Stomach smooth muscle (tissue), 2 donors: ENCODE results near the gene MYPN.
"Not testable (repeated sequence)": the region's sequence is repeated elsewhere in the genome, so short reads cannot be mapped to it uniquely, and the experiment has no call there.

ENCODE experiments used
- H3K27ac ChIP-seq: one replicate; pipeline ENCODE4 v1.7.0; 2013; ENCODE audit warnings: mild to moderate bottlenecking, low read length, inconsistent platforms
- H3K27me3 ChIP-seq, 2 donors: one replicate each; pipeline ENCODE4 v1.7.0; 2013; ENCODE audit warnings: low read length in 2 of 2; ENCODE audit not compliant: insufficient read depth in 2 of 2, control insufficient read depth in 1 of 2
- H3K36me3 ChIP-seq, 2 donors: one replicate each; pipeline ENCODE4 v1.7.0; 2013; ENCODE audit warnings: low read length in 2 of 2; ENCODE audit not compliant: control insufficient read depth in 2 of 2, insufficient read depth in 2 of 2
- H3K4me1 ChIP-seq: one replicate; pipeline ENCODE4 v1.7.0; 2013; ENCODE audit warnings: low read length; ENCODE audit not compliant: control insufficient read depth, insufficient read depth
- H3K4me3 ChIP-seq, 2 donors: one replicate each; pipeline ENCODE4 v1.7.0; 2013; ENCODE audit warnings: low read length in 2 of 2
- H3K9ac ChIP-seq, 2 donors: one replicate each; pipeline ENCODE4 v1.7.0; 2013; ENCODE audit warnings: low read length in 2 of 2, mild to moderate bottlenecking in 1 of 2
- H3K9me3 ChIP-seq, 2 donors: one replicate each; pipeline ENCODE4 v1.7.0; 2013; ENCODE audit warnings: low read length in 2 of 2; ENCODE audit not compliant: control insufficient read depth in 2 of 2
- donor health status: healthy.
- donor health status: Pancreatic carcinoma.

The MYPN gene

DNA sequence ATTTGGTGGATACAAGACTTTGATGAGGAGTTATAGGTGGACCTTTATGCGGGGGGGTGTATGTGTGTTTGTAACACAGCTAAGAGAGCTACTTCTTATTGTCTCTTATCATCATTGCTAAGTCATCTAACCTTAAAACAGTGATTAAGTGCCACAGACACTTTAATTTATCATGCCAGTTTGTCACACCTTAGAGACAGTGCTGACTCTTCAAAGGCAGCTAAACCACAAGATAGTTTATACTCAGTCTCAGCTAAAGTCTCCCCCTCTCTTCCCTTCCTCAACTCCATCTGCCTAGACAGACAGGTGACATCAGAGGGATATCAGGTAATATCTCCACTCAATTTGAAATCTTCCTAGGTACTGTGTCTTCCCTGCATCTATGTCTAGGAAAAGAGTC lies 42.2 kb downstream of the MYPN start:
- Histone ChIP-seq H3K27me3 (no peaks in the 10 kb centered on the region), H3K9me3 (no peaks in the 10 kb centered on the region), H3K36me3 (no peaks in the 10 kb centered on the region), H3K4me3 (no peak overlapping the region), H3K27ac (no peak overlapping the region), H3K4me1 (peaks cover 11% of the 10 kb centered on the region), H3K9ac (no peak overlapping the region)

DNA sequence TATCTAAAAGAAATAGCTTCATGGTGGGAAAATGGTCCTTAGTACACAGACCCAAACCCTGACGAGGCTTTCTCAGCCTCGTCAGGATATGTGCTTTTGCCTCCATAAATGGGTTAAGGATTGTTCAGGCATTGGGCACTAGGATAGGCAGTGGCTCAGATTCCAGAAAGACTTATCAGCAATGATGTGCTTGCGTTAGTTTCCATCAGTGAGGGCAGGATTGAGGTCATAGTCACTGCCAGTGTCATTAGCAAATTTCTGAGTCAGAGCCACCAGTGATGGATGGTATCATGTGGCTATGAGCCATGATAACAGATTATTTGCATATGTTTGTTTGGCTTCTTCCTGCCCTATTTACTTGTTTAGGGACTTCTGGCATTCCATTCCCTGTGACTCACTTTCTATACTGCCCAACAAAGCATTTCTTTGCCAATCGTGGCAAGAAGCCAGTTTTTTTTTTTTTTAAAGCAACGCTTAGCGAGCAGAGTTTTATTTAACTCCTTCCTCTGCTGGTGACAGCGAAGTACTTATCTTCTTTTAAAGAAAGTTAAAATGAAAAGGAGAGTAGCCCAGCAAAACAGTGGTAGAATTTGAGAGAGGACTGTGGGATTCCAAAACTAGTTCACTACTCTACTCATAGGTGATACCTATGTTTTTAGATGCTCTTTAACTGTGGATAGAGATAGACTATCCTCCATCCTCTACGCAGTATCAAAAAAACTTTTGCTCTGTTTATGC lies 44.4 kb downstream of the MYPN start:
- H3K27me3 ChIP-seq, result no peaks in the 10 kb centered on the region
- no peak overlapping the region for H3K27ac ChIP-seq
- no peaks in the 10 kb centered on the region for H3K9me3 ChIP-seq
- no peaks in the 10 kb centered on the region for H3K36me3 ChIP-seq
- H3K4me1 ChIP-seq, result peaks cover 11% of the 10 kb centered on the region
- no peak overlapping the region for H3K4me3 ChIP-seq
- H3K9ac ChIP-seq, result peak overlapping the region in 1 of 2 donors; percentile 13

GRCh38 chr10:68154211-68154497 lies 44.9 kb downstream of the MYPN start:
- no peaks in the 10 kb centered on the region for H3K27me3 ChIP-seq
- no peaks in the 10 kb centered on the region for H3K9me3 ChIP-seq
- peaks cover 11% of the 10 kb centered on the region for H3K4me1 ChIP-seq
- H3K4me3 ChIP-seq, result no peak overlapping the region
- no peaks in the 10 kb centered on the region for H3K36me3 ChIP-seq
- H3K9ac ChIP-seq, result peak overlapping the region in 1 of 2 donors; percentile 21
- H3K27ac ChIP-seq, result no peak overlapping the region

DNA sequence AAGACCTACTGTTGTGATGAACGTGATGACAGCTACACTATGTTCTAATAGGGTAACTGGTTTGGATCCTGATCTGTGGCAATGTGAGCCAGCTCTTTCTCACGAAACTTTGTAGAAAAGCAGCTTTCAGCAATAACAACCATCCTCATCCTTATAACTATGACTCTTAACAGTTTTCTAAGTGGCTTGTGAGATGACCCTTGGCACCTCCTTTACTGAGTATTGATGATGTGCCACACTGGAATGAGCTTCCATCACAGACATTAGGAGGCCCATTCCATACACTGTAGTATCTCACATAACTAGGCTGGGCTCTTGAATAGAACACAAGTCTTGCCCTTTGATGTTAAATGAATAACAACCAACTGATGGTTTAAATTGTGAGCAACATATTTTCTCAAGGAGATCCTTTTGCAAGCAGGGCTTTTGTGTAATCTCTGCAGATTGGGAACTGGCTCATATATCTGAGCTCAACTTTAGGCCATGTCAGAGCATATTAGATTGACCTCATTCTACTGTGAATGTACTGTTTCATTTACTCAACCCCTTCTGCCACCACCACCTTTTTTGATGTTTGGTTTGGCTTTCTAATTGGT lies 46.4 kb downstream of the MYPN start:
- H3K4me1 ChIP-seq, result peaks cover 11% of the 10 kb centered on the region
- H3K27me3 ChIP-seq, result no peaks in the 10 kb centered on the region
- no peaks in the 10 kb centered on the region for H3K36me3 ChIP-seq
- H3K9ac ChIP-seq, result no peak overlapping the region
- no peak overlapping the region for H3K27ac ChIP-seq
- no peaks in the 10 kb centered on the region for H3K9me3 ChIP-seq
- no peak overlapping the region for H3K4me3 ChIP-seq

GRCh38 chr10:68156373-68157185 lies 47.3 kb downstream of the MYPN start:
- Histone ChIP-seq H3K4me3 (no peak overlapping the region), H3K36me3 (no peaks in the 10 kb centered on the region), H3K9me3 (no peaks in the 10 kb centered on the region), H3K4me1 (peaks cover 11% of the 10 kb centered on the region), H3K27ac (no peak overlapping the region), H3K9ac (no peak overlapping the region), H3K27me3 (no peaks in the 10 kb centered on the region)

- not testable (repeated sequence) for H3K9me3 ChIP-seq, H3K27me3 ChIP-seq, H3K9ac ChIP-seq, H3K27ac ChIP-seq, H3K36me3 ChIP-seq, H3K4me3 ChIP-seq
- H3K4me1 ChIP-seq, result peaks cover 11% of the 10 kb centered on the region
These were observed 48.2 kb downstream of the MYPN start for GRCh38 chr10:68157522-68157921.

GRCh38 chr10:68158031-68158430 lies 48.7 kb downstream of the MYPN start:
- no peak overlapping the region for H3K27ac ChIP-seq
- H3K4me1 ChIP-seq, result peaks cover 11% of the 10 kb centered on the region
- no peaks in the 10 kb centered on the region for H3K36me3 ChIP-seq

GRCh38 chr10:68163735-68164134 lies 54.4 kb downstream of the MYPN start:
- Histone ChIP-seq H3K9ac (no peak overlapping the region), H3K36me3 (no peaks in the 10 kb centered on the region), H3K27ac (no peak overlapping the region)

More at GRCh38 chr10:68158031-68158430, 48.7 kb downstream of the MYPN start:
- Histone ChIP-seq H3K4me3 (no peak overlapping the region), H3K27me3 (no peaks in the 10 kb centered on the region), H3K9me3 (no peaks in the 10 kb centered on the region), H3K9ac (no peak overlapping the region)

DNA sequence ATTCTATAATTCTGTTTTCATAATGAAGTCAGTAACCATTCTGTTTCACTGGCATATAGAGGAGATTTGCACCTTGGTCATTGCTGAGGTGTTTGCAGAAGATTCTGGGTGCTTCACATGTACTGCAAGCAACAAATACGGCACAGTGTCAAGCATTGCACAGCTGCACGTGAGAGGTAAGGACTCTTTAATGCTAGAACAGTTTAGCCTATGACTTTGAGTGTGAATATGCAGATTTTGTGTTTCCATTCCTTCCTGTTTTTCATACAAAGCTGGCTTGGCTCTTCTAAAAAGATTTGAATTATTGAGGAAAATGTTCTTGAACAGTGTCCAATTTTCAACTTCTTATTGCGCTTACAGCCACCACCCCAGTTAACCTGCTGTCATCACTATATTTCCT lies 56.4 kb downstream of the MYPN start:
- Histone ChIP-seq H3K4me1 (no peaks in the 10 kb centered on the region), H3K27me3 (no peaks in the 10 kb centered on the region), H3K27ac (no peak overlapping the region), H3K9ac (no peak overlapping the region), H3K9me3 (no peaks in the 10 kb centered on the region), H3K36me3 (no peaks in the 10 kb centered on the region), H3K4me3 (no peak overlapping the region)

More at GRCh38 chr10:68163735-68164134, 54.4 kb downstream of the MYPN start:
- Histone ChIP-seq H3K27me3 (no peaks in the 10 kb centered on the region), H3K9me3 (no peaks in the 10 kb centered on the region), H3K4me1 (no peaks in the 10 kb centered on the region), H3K4me3 (no peak overlapping the region)

DNA sequence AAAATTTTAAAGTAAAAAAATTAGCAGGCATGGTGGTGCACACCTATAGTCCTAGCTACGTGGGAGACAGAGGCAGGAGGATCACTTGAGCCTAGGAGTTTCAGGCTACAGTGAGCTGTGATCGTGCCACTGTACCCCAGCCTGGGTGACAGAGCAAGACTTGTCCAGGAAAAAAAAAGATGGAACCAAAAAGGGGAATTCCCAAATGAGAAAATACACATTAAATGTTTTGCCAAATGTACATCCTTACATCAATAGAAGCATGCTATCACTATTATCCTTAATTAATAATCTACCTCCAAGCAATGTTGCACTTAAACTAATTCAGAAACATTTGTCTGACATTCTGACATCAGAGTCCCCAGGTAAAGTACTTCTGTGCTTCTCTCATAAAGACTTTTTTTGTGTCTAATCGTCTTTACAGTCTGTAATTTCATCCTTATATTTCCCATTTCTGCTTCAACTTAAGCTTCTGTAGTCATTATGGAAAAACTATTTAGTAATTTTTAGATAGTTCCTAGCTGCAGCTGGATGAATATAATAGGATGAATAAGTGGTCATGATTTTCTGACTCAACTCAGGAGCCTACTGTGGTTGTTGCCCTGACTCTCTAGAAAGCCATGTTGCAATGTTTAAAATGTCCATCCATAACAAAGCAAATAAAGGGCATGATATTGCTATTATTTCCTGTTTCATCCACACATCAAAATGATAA lies 57.7 kb downstream of the MYPN start:
- Histone ChIP-seq H3K27ac (no peak overlapping the region), H3K4me3 (no peak overlapping the region), H3K9me3 (no peaks in the 10 kb centered on the region), H3K27me3 (no peaks in the 10 kb centered on the region), H3K36me3 (no peaks in the 10 kb centered on the region), H3K9ac (no peak overlapping the region), H3K4me1 (no peaks in the 10 kb centered on the region)
